ENCODE measurements around the gene MITF.

The MITF gene

DNA sequence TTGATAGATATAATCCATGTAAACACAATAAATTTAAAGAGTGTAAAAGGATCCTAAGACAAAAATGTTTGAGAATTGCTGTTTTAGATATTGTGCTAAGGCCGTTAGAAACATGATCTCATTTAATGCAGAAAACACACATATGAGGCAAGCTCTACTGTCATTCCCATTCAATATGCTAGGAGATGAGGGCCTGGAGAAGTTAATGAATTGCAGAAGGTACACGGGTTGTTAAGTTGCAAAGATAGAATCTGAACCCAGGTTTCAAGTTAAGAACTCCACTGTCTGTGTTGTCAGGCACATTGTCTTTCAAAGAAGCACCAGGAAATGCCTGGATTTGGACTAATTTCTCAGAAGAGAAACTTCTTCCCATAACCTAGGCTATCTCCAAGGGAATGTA lies 195.1 kb downstream of the MITF start:
- Histone ChIP-seq H3K36me3 (no peaks in the 10 kb centered on the region), H3K4me1 (no peaks in the 10 kb centered on the region), H3K27me3 (no peaks in the 10 kb centered on the region), H3K4me3 (ENCODE audit: low read depth, low read length) (no peak overlapping the region), H3K9me3 (no peaks in the 10 kb centered on the region)
- no peak for DNase-seq
- TF ChIP-seq, protein P1, sequence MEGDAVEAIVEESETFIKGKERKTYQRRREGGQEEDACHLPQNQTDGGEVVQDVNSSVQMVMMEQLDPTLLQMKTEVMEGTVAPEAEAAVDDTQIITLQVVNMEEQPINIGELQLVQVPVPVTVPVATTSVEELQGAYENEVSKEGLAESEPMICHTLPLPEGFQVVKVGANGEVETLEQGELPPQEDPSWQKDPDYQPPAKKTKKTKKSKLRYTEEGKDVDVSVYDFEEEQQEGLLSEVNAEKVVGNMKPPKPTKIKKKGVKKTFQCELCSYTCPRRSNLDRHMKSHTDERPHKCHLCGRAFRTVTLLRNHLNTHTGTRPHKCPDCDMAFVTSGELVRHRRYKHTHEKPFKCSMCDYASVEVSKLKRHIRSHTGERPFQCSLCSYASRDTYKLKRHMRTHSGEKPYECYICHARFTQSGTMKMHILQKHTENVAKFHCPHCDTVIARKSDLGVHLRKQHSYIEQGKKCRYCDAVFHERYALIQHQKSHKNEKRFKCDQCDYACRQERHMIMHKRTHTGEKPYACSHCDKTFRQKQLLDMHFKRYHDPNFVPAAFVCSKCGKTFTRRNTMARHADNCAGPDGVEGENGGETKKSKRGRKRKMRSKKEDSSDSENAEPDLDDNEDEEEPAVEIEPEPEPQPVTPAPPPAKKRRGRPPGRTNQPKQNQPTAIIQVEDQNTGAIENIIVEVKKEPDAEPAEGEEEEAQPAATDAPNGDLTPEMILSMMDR (IDR thresholded peaks at IDR 0.05; ENCODE audit: low read depth, low read length), result no peak

DNA sequence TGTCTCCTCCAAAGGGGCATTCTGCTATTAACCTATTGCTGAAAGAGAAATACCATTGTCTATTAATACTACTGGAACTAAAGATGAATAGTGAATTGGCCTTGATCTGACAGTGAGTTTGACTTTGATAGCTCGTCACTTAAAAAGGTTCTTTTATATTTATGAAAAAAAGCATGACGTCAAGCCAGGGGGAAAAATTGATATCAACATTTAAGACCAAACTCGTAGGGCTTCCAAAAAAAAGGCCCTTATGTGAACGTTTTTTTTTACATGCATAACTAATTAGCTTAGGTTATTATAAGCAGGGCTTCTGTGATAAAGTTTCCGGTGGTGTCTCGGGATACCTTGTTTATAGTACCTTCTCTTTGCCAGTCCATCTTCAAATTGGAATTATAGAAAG lies 197.0 kb downstream of the MITF start:
- Histone ChIP-seq H3K9me3 (no peaks in the 10 kb centered on the region), H3K4me1 (no peaks in the 10 kb centered on the region), H3K27me3 (no peaks in the 10 kb centered on the region), H3K36me3 (no peaks in the 10 kb centered on the region), H3K4me3 (ENCODE audit: low read depth, low read length) (no peak overlapping the region)
- TF ChIP-seq, protein P1 (IDR thresholded peaks at IDR 0.05; ENCODE audit: low read depth, low read length), result no peak
- no peak for DNase-seq

DNA sequence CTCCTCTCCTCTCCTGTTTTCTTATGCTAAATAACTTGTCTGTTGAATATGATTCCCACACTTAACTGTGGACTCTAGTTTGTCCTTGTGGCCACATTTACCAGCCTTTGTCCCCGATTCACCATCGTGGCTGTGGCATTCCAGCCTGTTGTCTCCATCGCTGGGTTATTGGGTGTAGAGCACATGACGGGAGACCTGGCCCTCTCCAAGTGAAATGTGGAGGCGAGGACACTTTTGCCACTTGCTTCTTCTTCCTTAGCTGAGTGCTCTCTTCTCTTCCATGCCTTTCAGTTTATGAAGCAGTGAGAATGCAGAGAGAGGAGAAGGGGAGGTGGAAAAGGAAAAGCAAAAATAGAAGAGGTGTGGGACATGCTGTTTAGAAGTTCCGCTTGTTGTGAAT lies 198.8 kb downstream of the MITF start:
- TF ChIP-seq, protein P1 (IDR thresholded peaks at IDR 0.05; ENCODE audit: low read depth, low read length), result no peak
- Histone ChIP-seq H3K27me3 (no peaks in the 10 kb centered on the region), H3K4me3 (ENCODE audit: low read depth, low read length) (no peak overlapping the region), H3K4me1 (no peaks in the 10 kb centered on the region), H3K9me3 (no peaks in the 10 kb centered on the region), H3K36me3 (no peaks in the 10 kb centered on the region)
- no peak for DNase-seq

DNA sequence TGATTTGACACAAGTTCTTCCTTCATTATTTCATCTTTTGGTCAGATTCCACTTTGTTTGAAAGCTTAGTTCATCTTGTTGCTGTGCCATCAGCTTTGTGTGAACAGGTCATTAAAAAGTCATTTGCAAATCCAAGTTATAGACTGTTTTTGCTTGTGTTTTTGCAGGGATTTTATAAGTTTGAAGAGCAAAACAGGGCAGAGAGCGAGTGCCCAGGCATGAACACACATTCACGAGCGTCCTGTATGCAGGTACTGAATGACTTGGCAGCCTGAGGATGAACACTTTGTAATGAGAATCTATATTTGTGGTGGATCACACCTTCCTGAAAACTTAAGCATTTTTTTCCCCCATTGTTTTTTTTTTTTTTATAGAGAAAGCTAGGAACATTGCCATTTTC lies 199.7 kb downstream of the MITF start:
- DNase-seq, result no peak
- no peak overlapping the region for H3K4me3 ChIP-seq (ENCODE audit: low read depth, low read length)
- H3K36me3 ChIP-seq, result no peaks in the 10 kb centered on the region
- H3K9me3 ChIP-seq, result no peaks in the 10 kb centered on the region
- TF ChIP-seq, protein P1 (IDR thresholded peaks at IDR 0.05; ENCODE audit: low read depth, low read length), result no peak
- H3K27me3 ChIP-seq, result no peaks in the 10 kb centered on the region
- H3K4me1 ChIP-seq, result no peaks in the 10 kb centered on the region

DNA sequence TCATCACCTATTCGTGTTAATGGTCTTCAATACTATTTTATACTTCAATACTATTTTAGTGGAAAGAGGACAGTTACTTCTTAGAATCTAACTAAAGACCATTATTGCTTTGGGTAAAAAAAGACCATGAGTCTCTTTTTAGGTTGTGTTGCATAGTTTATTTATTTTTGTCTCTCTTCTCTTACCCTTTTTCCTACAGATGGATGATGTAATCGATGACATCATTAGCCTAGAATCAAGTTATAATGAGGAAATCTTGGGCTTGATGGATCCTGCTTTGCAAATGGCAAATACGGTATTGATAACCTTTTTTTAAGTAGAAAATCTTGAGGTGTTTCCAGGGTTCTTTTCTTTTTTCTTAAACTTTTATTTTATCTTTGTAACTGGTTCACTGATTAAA lies 201.8 kb downstream of the MITF start:
- DNase-seq, result no peak
- no peaks in the 10 kb centered on the region for H3K4me1 ChIP-seq
- H3K9me3 ChIP-seq, result no peaks in the 10 kb centered on the region
- no peak overlapping the region for H3K4me3 ChIP-seq (ENCODE audit: low read depth, low read length)
- H3K27me3 ChIP-seq, result no peaks in the 10 kb centered on the region
- no peaks in the 10 kb centered on the region for H3K36me3 ChIP-seq
- TF ChIP-seq, protein P1 (IDR thresholded peaks at IDR 0.05; ENCODE audit: low read depth, low read length), result no peak

DNA sequence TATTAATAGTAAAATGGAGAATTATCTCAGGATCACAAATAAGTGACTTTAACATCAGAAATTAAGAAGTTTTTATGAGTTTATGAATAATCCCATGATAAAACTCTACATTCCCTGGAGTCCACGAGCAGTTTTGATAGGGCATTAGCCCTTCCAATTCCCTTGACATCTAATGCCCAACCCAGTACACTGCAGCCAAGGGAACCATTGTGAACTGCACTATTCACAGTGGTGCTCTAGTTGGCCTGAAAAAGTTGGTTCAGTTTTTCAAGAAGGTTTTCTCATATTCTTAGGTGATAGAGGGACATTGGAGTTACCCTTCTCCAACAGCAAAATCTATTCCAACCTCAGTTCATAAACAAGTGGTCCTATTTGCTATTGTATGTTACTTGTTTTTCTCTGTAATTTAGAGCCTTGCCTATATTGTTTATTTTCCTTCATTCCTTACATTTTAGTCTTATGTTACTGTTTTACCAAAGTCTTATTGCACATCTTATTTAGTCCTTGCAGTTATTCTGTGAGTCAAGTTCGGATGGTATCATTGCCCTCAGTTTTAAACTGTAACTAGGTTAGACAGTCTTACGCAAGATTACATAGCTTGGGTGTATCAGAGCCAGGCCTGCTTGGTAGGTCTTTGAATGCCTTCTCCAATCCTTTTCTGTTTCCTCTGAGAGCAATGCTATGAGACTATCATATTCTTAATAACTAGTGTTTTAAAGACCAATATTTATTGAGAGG lies 202.3 kb downstream of the MITF start:
- Histone ChIP-seq H3K27me3 (no peaks in the 10 kb centered on the region), H3K36me3 (no peaks in the 10 kb centered on the region), H3K4me3 (ENCODE audit: low read depth, low read length) (no peak overlapping the region), H3K4me1 (no peaks in the 10 kb centered on the region), H3K9me3 (no peaks in the 10 kb centered on the region)
- DNase-seq, result no peak
- TF ChIP-seq, protein P1 (IDR thresholded peaks at IDR 0.05; ENCODE audit: low read depth, low read length), result no peak

Data from BE2C (cell line).